Neural crest cell (in vitro differentiated cells): Measurements from ENCODE around the gene TNC. TPM values are rescaled to one million over a fixed set of nuclear protein-coding genes. Genes with fewer than 3 reads are reported as not detected.

Experiments
- DNase-seq: peaks from one replicate; pipeline ENCODE4 v3.0.0; 2021; ENCODE audit warnings: low read depth, mixed read lengths, low spot score
- H3K27ac Mint-ChIP-seq: one replicate; pipeline ENCODE4 v1.8.0; 2021; ENCODE audit warnings: mild to moderate bottlenecking, mixed read lengths; ENCODE audit not compliant: unreplicated experiment
- H3K27me3 Mint-ChIP-seq: 2 replicates; pipeline ENCODE4 v1.8.0; 2021; ENCODE audit warnings: low read depth, mild to moderate bottlenecking, mixed read lengths
- H3K36me3 Mint-ChIP-seq: 2 replicates; pipeline ENCODE4 v1.8.0; 2021; ENCODE audit warnings: low read depth, mild to moderate bottlenecking, mixed read lengths
- H3K4me1 Mint-ChIP-seq: 2 replicates; pipeline ENCODE4 v1.8.0; 2021; ENCODE audit warnings: mixed read lengths
- H3K4me3 Mint-ChIP-seq: one replicate; pipeline ENCODE4 v1.8.0; 2021; ENCODE audit warnings: mild to moderate bottlenecking, mixed read lengths
- H3K9me3 Mint-ChIP-seq: 2 replicates; pipeline ENCODE4 v1.8.0; 2021; ENCODE audit warnings: mixed read lengths
- CTCF ChIP-seq: fragments of 200-600 bp; sonication (generic); conservative IDR thresholded peaks from 2 replicates; pipeline ENCODE4 v1.5.0; 2021; ENCODE audit warnings: antibody characterized with exemption, mild to moderate bottlenecking
- total RNA-seq: library from RNA; stranded (reverse); gene quantifications from 2 replicates; pipeline ENCODE4 v1.2.1, GENCODE V29; 2021

The TNC gene
- total RNA-seq, 1 donor from 2014 or later, result 0.30 TPM

GRCh38 chr9:115068031-115068430 lies 49.9 kb downstream of the TNC start:
- DNase-seq, result no peak
- H3K9me3 Mint-ChIP-seq, result peaks cover 2% of the 10 kb centered on the region
- no peak for TF ChIP-seq CTCF
- peaks cover 5% of the 10 kb centered on the region for H3K27me3 Mint-ChIP-seq
- no peaks in the 10 kb centered on the region for H3K4me1 Mint-ChIP-seq
- no peaks in the 10 kb centered on the region for H3K36me3 Mint-ChIP-seq
- H3K27ac Mint-ChIP-seq, result no peak overlapping the region
- H3K4me3 Mint-ChIP-seq, result no peak overlapping the region

- H3K4me3 Mint-ChIP-seq, result no peak overlapping the region
- no peak for DNase-seq
- peaks cover 5% of the 10 kb centered on the region for H3K4me1 Mint-ChIP-seq
- TF ChIP-seq CTCF, result no peak
- H3K27me3 Mint-ChIP-seq, result no peaks in the 10 kb centered on the region
- H3K27ac Mint-ChIP-seq, result no peak overlapping the region
- H3K36me3 Mint-ChIP-seq, result no peaks in the 10 kb centered on the region
- peaks cover 2% of the 10 kb centered on the region for H3K9me3 Mint-ChIP-seq
Observed at GRCh38 chr9:115063058-115063845, 54.7 kb downstream of the TNC start.

GRCh38 chr9:115058684-115059315 lies 59.2 kb downstream of the TNC start:
- DNase-seq, result no peak
- no peaks in the 10 kb centered on the region for H3K36me3 Mint-ChIP-seq
- peak overlapping the region; percentile 65 for H3K27ac Mint-ChIP-seq
- H3K27me3 Mint-ChIP-seq, result peaks cover 2% of the 10 kb centered on the region
- peaks cover 5% of the 10 kb centered on the region for H3K4me1 Mint-ChIP-seq
- no peak overlapping the region for H3K4me3 Mint-ChIP-seq
- no peak for TF ChIP-seq CTCF
- no peaks in the 10 kb centered on the region for H3K9me3 Mint-ChIP-seq

GRCh38 chr9:115058175-115058574 lies 59.8 kb downstream of the TNC start:
- H3K9me3 Mint-ChIP-seq, result no peaks in the 10 kb centered on the region
- no peak for DNase-seq
- peaks cover 2% of the 10 kb centered on the region for H3K27me3 Mint-ChIP-seq
- H3K4me1 Mint-ChIP-seq, result peaks cover 5% of the 10 kb centered on the region
- H3K4me3 Mint-ChIP-seq, result no peak overlapping the region
- H3K27ac Mint-ChIP-seq, result no peak overlapping the region
- no peaks in the 10 kb centered on the region for H3K36me3 Mint-ChIP-seq
- TF ChIP-seq CTCF, result no peak

GRCh38 chr9:115057559-115057958 lies 60.4 kb downstream of the TNC start:
- H3K36me3 Mint-ChIP-seq, result no peaks in the 10 kb centered on the region
- H3K27ac Mint-ChIP-seq, result no peak overlapping the region
- H3K4me1 Mint-ChIP-seq, result peaks cover 5% of the 10 kb centered on the region
- no peaks in the 10 kb centered on the region for H3K9me3 Mint-ChIP-seq
- H3K27me3 Mint-ChIP-seq, result peaks cover 2% of the 10 kb centered on the region
- H3K4me3 Mint-ChIP-seq, result no peak overlapping the region
- DNase-seq, result no peak
- no peak for TF ChIP-seq CTCF
